ENCODE measurements around the gene LAMB4. TPM values are rescaled to one million over a fixed set of nuclear protein-coding genes. Genes with fewer than 3 reads are reported as not detected.

LAMB4 gene
- total and polyA plus RNA-seq, 2 of the 8 experiments (the other 6 are each of a cell fraction or from before 2014, with no cell fraction given), result not detected

GRCh38 chr7:108104324-108104723 is 25.8 kb downstream of the LAMB4 start (continued):
- TF ChIP-seq CHD7 (IDR thresholded peaks at IDR 0.05; ENCODE audit: insufficient replicate concordance, low read length) (no peak), RXRA (IDR thresholded peaks at IDR 0.05; ENCODE audit: insufficient read depth, low read depth, low read length) (no peak), ZNF274 (IDR thresholded peaks at IDR 0.05; ENCODE audit: borderline replicate concordance, extremely low read depth, low read length) (no peak), TEAD4 (IDR thresholded peaks at IDR 0.05; ENCODE audit: low read depth, low read length) (no peak), USF2 (IDR thresholded peaks at IDR 0.05; ENCODE audit: low read length) (no peak), KDM1A (IDR thresholded peaks at IDR 0.05; ENCODE audit: borderline replicate concordance, low read length) (no peak)

Data from H1 (cell line).